Transverse colon (tissue), 4 donors: ENCODE results near the gene BACH1.

ENCODE experiments used
- CTCF ChIP-seq, 5 experiments: fragments of 200-600 bp in 3 of 5; fragments of 450-650 bp in 2 of 5; sonication (generic) in 3 of 5; IDR thresholded peaks; 1 replicate in 2 of 5; 2 replicates in 3 of 5; pipeline ENCODE4 v1.5.1; 2016 to 2017; ENCODE audit warnings: antibody characterized with exemption in 5 of 5, inconsistent platforms in 3 of 5, mild to moderate bottlenecking in 2 of 5, moderate library complexity in 1 of 5
- EP300 ChIP-seq: sonication (generic); formaldehyde crosslinking; IDR thresholded peaks from one replicate; pipeline ENCODE4 v1.6.1; 2017; ENCODE audit warnings: antibody characterized with exemption, low read depth
- POLR2A ChIP-seq: fragments of 450-650 bp; IDR thresholded peaks from one replicate; pipeline ENCODE4 v1.6.1; 2016; ENCODE audit warnings: antibody characterized with exemption, mild to moderate bottlenecking, moderate library complexity
- POLR2AphosphoS5 ChIP-seq, 3 donors: sonication (generic); formaldehyde crosslinking; IDR thresholded peaks; one replicate each; pipeline ENCODE4 v1.6.1; 2016; ENCODE audit warnings: antibody characterized with exemption in 3 of 3

GRCh38 chr21:29346281-29346680 lies 47.6 kb downstream of the BACH1 start:
- TF ChIP-seq POLR2AphosphoS5 (IDR thresholded peaks at IDR 0.05), result no peak
- no peak for TF ChIP-seq CTCF (IDR thresholded peaks at IDR 0.05)
- no peak for TF ChIP-seq EP300
- no peak for TF ChIP-seq POLR2A
